Left ventricle myocardium inferior (tissue), 1 donor: ENCODE measurements around the gene BCAS3. TPM values are rescaled to one million over a fixed set of nuclear protein-coding genes. Genes with fewer than 3 reads are reported as not detected.

ENCODE experiments used
- DNase-seq: peaks from one replicate; pipeline ENCODE4 v3.0.0-alpha.2; 2020
- H3K27ac ChIP-seq: fragments of 200-600 bp; replicated peaks from 2 replicates; pipeline ENCODE4 v1.8.0; 2021
- H3K27me3 ChIP-seq: fragments of 200-600 bp; 2 replicates; pipeline ENCODE4 v1.8.0; 2021; ENCODE audit warnings: low read depth
- H3K36me3 ChIP-seq: fragments of 200-600 bp; 2 replicates; pipeline ENCODE4 v1.8.0; 2021
- H3K4me1 ChIP-seq: fragments of 200-600 bp; 2 replicates; pipeline ENCODE4 v1.8.0; 2021
- H3K4me3 ChIP-seq: fragments of 200-600 bp; 2 replicates; pipeline ENCODE4 v1.8.0; 2021; ENCODE audit warnings: mild to moderate bottlenecking, moderate library complexity
- H3K9me3 ChIP-seq: fragments of 200-600 bp; replicated peaks from 2 replicates; pipeline ENCODE4 v1.8.0; 2021
- CTCF ChIP-seq: fragments of 200-600 bp; IDR thresholded peaks from 2 replicates; pipeline ENCODE4 v1.8.0; 2021; ENCODE audit warnings: antibody characterized with exemption, mild to moderate bottlenecking, borderline replicate concordance
- intact Hi-C: fragments of 100-400 bp; cut with micrococcal nuclease; formaldehyde crosslinking; loops from one replicate; pipeline ENCODE4 v1.11.0; 2022
- total RNA-seq: library from RNA; stranded (reverse); fragmentation: NEBNext Ultra II Directional; extraction: Animal tissue kit (Norgen Biotek cat#: 25700); gene quantifications from one replicate; pipeline ENCODE4 v1.2.1, GENCODE V29; 2021
- donor health status: DM: no; HTN: yes; CAD: no; lungs with severe emphysema.

The BCAS3 gene
- total RNA-seq, 1 donor from 2014 or later = 16.5 TPM

- intact Hi-C loops = no loop called here
- peaks cover 37% of the 10 kb centered on the region for H3K4me1 ChIP-seq
- TF ChIP-seq CTCF = no peak
- H3K9me3 ChIP-seq = no peaks in the 10 kb centered on the region
- peaks cover 36% of the 10 kb centered on the region for H3K27me3 ChIP-seq
- no peaks in the 10 kb centered on the region for H3K36me3 ChIP-seq
- H3K27ac ChIP-seq = no peak overlapping the region
- DNase-seq = no peak
- H3K4me3 ChIP-seq = no peak overlapping the region
These were observed 663.0 kb downstream of the BCAS3 start for GRCh38 chr17:61340431-61341209.

GRCh38 chr17:61343576-61343975 is 665.9 kb downstream of the BCAS3 start:
- H3K9me3 ChIP-seq = no peaks in the 10 kb centered on the region
- H3K4me1 ChIP-seq = peaks cover 10% of the 10 kb centered on the region
- no peak for TF ChIP-seq CTCF
- H3K27ac ChIP-seq = no peak overlapping the region
- peaks cover 35% of the 10 kb centered on the region for H3K27me3 ChIP-seq
- intact Hi-C loops = no loop called here
- no peaks in the 10 kb centered on the region for H3K36me3 ChIP-seq
- DNase-seq = no peak
- H3K4me3 ChIP-seq = no peak overlapping the region

GRCh38 chr17:61345061-61345460 is 667.4 kb downstream of the BCAS3 start:
- no peak for TF ChIP-seq CTCF
- Histone ChIP-seq H3K36me3 (no peaks in the 10 kb centered on the region), H3K27me3 (peaks cover 25% of the 10 kb centered on the region)

GRCh38 chr17:61345825-61346666 is 668.4 kb downstream of the BCAS3 start:
- intact Hi-C loops = no loop called here
- Histone ChIP-seq H3K4me1 (no peaks in the 10 kb centered on the region), H3K36me3 (no peaks in the 10 kb centered on the region), H3K27me3 (peaks cover 15% of the 10 kb centered on the region), H3K27ac (no peak overlapping the region), H3K9me3 (no peaks in the 10 kb centered on the region), H3K4me3 (no peak overlapping the region)
- DNase-seq = no peak
- TF ChIP-seq CTCF = no peak

More at GRCh38 chr17:61345061-61345460, 667.4 kb downstream of the BCAS3 start:
- intact Hi-C loops = no loop called here
- Histone ChIP-seq H3K9me3 (no peaks in the 10 kb centered on the region), H3K4me3 (no peak overlapping the region), H3K4me1 (no peaks in the 10 kb centered on the region), H3K27ac (peak overlapping the region; percentile 12)
- no peak for DNase-seq

- no peaks in the 10 kb centered on the region for H3K9me3 ChIP-seq
- intact Hi-C loops = no loop called here
- no peak for DNase-seq
- no peak overlapping the region for H3K27ac ChIP-seq
- peaks cover 11% of the 10 kb centered on the region for H3K27me3 ChIP-seq
- no peaks in the 10 kb centered on the region for H3K36me3 ChIP-seq
- H3K4me1 ChIP-seq = peaks cover 15% of the 10 kb centered on the region
- H3K4me3 ChIP-seq = no peak overlapping the region
- TF ChIP-seq CTCF = peak; percentile 19
These were observed 671.7 kb downstream of the BCAS3 start for GRCh38 chr17:61349350-61349749.
